Caco-2 (cell line): ENCODE measurements around the gene FBXW4. TPM values are rescaled to one million over a fixed set of nuclear protein-coding genes. Genes with fewer than 3 reads are reported as not detected.

Experiments used
- BruUV-seq: library from RNA; stranded (reverse); fragments of 400-500 nt; replicated peaks from 2 replicates; lab custom pipeline; 2021; lab: Mats Ljungman, UMichigan
- CTCF ChIA-PET: fragments of 300-600 bp; sonication (Branson Sonifier 250); formaldehyde crosslinking; loops from one replicate; lab custom pipeline; 2022; ENCODE audit warnings: antibody characterized with exemption; lab: Charles Lee
- POLR2A ChIA-PET: fragments of 300-600 bp; sonication (Branson Sonifier 250); formaldehyde crosslinking; loops from one replicate; lab custom pipeline; 2022; ENCODE audit warnings: antibody characterized with exemption; lab: Charles Lee
- DNase-seq, 2 experiments: peaks; one replicate each; pipeline versions ENCODE4 v3.0.0 to v3.0.0-alpha.2; 2020 to 2022
- H3K27me3 ChIP-seq: replicated peaks from 2 replicates; pipeline ENCODE4 v1.6.0; 2011; ENCODE audit warnings: low read length; ENCODE audit not compliant: control insufficient read depth, insufficient read depth
- H3K36me3 ChIP-seq: 2 replicates; pipeline ENCODE4 v1.5.1; 2011; ENCODE audit warnings: low read length; ENCODE audit not compliant: control insufficient read depth, insufficient read depth
- H3K4me1 ChIP-seq: fragments of 250-450 bp; sonication (Bioruptor Pico); 2 replicates; pipeline ENCODE4 v1.5.1; 2020; ENCODE audit warnings: mild to moderate bottlenecking
- H3K4me3 ChIP-seq: 2 replicates; pipeline ENCODE4 v1.5.1; 2011; ENCODE audit warnings: low read depth, mild to moderate bottlenecking, control low read depth, low read length
- H3K9me3 ChIP-seq: fragments of 250-450 bp; sonication (Bioruptor Pico); 2 replicates; pipeline ENCODE4 v1.5.1; 2020; ENCODE audit warnings: mild to moderate bottlenecking, moderate library complexity
- H3K27ac Mint-ChIP-seq: one replicate; pipeline ENCODE4 v1.8.0; 2022; ENCODE audit warnings: mixed read lengths; ENCODE audit not compliant: unreplicated experiment
- H3K27me3 Mint-ChIP-seq: one replicate; pipeline ENCODE4 v1.8.0; 2022; ENCODE audit warnings: mixed read lengths; ENCODE audit not compliant: insufficient read depth, unreplicated experiment
- H3K36me3 Mint-ChIP-seq: one replicate; pipeline ENCODE4 v1.8.0; 2022; ENCODE audit warnings: mild to moderate bottlenecking, mixed read lengths; ENCODE audit not compliant: insufficient read depth, unreplicated experiment
- H3K4me1 Mint-ChIP-seq: one replicate; pipeline ENCODE4 v1.8.0; 2022; ENCODE audit warnings: low read depth, mixed read lengths; ENCODE audit not compliant: unreplicated experiment
- H3K4me3 Mint-ChIP-seq: one replicate; pipeline ENCODE4 v1.8.0; 2022; ENCODE audit warnings: mild to moderate bottlenecking, moderate library complexity, mixed read lengths; ENCODE audit not compliant: unreplicated experiment
- H3K9me3 Mint-ChIP-seq: one replicate; pipeline ENCODE4 v1.8.0; 2022; ENCODE audit warnings: mixed read lengths; ENCODE audit not compliant: unreplicated experiment
- intact Hi-C: fragments of 100-400 bp; cut with micrococcal nuclease; formaldehyde crosslinking; loops from one replicate; pipeline ENCODE4 v1.10.0; 2022; ENCODE audit not compliant: unreplicated experiment
- total RNA-seq: library from RNA; stranded (reverse); gene quantifications from 2 replicates; pipeline ENCODE4 v1.2.3, GENCODE V29; 2022
- TF ChIP-seq, protein P1 (sequence below), 2 experiments: fragments of 200-600 bp in 1 of 2; IDR thresholded peaks; 1 replicate in 1 of 2; 2 replicates in 1 of 2; pipeline versions ENCODE4 v1.5.1 to v1.8.0; 2011 to 2022; ENCODE audit warnings: antibody characterized with exemption in 1 of 2, control low read depth in 1 of 2, inconsistent platforms in 1 of 2, low read depth in 1 of 2, low read length in 1 of 2, mild to moderate bottlenecking in 1 of 2, moderate library complexity in 1 of 2; ENCODE audit not compliant: insufficient read depth in 1 of 2, severe bottlenecking in 1 of 2, unreplicated experiment in 1 of 2

FBXW4 gene
- total RNA-seq, 1 experiment from 2014 or later = 44.0 TPM

DNA sequence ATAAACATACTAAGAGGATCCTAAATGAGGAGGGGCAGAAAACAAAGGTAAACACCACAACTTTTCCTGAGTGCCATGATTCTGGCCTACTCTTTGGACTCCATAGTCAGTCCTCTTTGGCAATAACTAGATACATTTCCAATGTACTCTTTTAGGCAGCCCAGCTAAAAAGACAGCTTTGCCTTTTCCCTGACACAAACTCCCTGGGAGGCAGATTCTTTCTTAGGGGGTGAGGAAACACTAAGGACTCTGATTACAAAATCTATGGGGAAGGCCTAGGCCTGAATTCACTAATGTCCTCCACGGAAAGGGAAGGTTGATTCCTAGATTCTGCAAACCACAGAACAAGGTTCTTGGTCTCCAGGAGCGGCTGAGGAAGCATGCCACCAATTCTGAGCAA is 25.8 kb downstream of the FBXW4 start:
- no peaks in the 10 kb centered on the region for H3K36me3 ChIP-seq
- no peak overlapping the region for H3K4me3 ChIP-seq
- no peaks in the 10 kb centered on the region for H3K4me1 ChIP-seq
- H3K4me3 Mint-ChIP-seq = no peak overlapping the region
- TF ChIP-seq, protein P1, sequence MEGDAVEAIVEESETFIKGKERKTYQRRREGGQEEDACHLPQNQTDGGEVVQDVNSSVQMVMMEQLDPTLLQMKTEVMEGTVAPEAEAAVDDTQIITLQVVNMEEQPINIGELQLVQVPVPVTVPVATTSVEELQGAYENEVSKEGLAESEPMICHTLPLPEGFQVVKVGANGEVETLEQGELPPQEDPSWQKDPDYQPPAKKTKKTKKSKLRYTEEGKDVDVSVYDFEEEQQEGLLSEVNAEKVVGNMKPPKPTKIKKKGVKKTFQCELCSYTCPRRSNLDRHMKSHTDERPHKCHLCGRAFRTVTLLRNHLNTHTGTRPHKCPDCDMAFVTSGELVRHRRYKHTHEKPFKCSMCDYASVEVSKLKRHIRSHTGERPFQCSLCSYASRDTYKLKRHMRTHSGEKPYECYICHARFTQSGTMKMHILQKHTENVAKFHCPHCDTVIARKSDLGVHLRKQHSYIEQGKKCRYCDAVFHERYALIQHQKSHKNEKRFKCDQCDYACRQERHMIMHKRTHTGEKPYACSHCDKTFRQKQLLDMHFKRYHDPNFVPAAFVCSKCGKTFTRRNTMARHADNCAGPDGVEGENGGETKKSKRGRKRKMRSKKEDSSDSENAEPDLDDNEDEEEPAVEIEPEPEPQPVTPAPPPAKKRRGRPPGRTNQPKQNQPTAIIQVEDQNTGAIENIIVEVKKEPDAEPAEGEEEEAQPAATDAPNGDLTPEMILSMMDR (IDR thresholded peaks at IDR 0.05; ENCODE audit: insufficient read depth in 1 of 2, low read depth in 1 of 2, low read length in 1 of 2, severe bottlenecking in 1 of 2, unreplicated experiment in 1 of 2) = no peak
- H3K4me1 Mint-ChIP-seq = peaks cover 6% of the 10 kb centered on the region
- H3K27ac Mint-ChIP-seq = no peak overlapping the region
- no peaks in the 10 kb centered on the region for H3K9me3 ChIP-seq
- H3K36me3 Mint-ChIP-seq = no peaks in the 10 kb centered on the region
- no peak for DNase-seq
- CTCF ChIA-PET = no interaction called here
- no peaks in the 10 kb centered on the region for H3K9me3 Mint-ChIP-seq
- no peaks in the 10 kb centered on the region for H3K27me3 Mint-ChIP-seq
- no peaks in the 10 kb centered on the region for H3K27me3 ChIP-seq
- POLR2A ChIA-PET = no interaction called here
- intact Hi-C loops = no loop called here
- no TSS peak for BruUV-seq

- Histone ChIP-seq H3K36me3 (no peaks in the 10 kb centered on the region), H3K9me3 (no peaks in the 10 kb centered on the region), H3K4me3 (no peak overlapping the region), H3K27me3 (no peaks in the 10 kb centered on the region), H3K4me1 (no peaks in the 10 kb centered on the region)
- H3K4me1 Mint-ChIP-seq = peaks cover 6% of the 10 kb centered on the region
- intact Hi-C loops = no loop called here
- no peaks in the 10 kb centered on the region for H3K9me3 Mint-ChIP-seq
- POLR2A ChIA-PET = no interaction called here
- no peaks in the 10 kb centered on the region for H3K36me3 Mint-ChIP-seq
- DNase-seq = no peak
- H3K27me3 Mint-ChIP-seq = no peaks in the 10 kb centered on the region
- BruUV-seq = no TSS peak
- TF ChIP-seq, protein P1 (IDR thresholded peaks at IDR 0.05; ENCODE audit: insufficient read depth in 1 of 2, low read depth in 1 of 2, low read length in 1 of 2, severe bottlenecking in 1 of 2, unreplicated experiment in 1 of 2) = no peak
- no peak overlapping the region for H3K27ac Mint-ChIP-seq
- CTCF ChIA-PET = no interaction called here
- no peak overlapping the region for H3K4me3 Mint-ChIP-seq
These were observed 26.4 kb downstream of the FBXW4 start for GRCh38 chr10:101668566-101668965.

- ChIA-PET CTCF (no interaction called here), POLR2A (no interaction called here)
- H3K27me3 ChIP-seq = no peaks in the 10 kb centered on the region
- TF ChIP-seq, protein P1 (IDR thresholded peaks at IDR 0.05; ENCODE audit: insufficient read depth in 1 of 2, low read depth in 1 of 2, low read length in 1 of 2, severe bottlenecking in 1 of 2, unreplicated experiment in 1 of 2) = no peak
- peaks cover 6% of the 10 kb centered on the region for H3K4me1 Mint-ChIP-seq
- H3K9me3 ChIP-seq = no peaks in the 10 kb centered on the region
- no peak overlapping the region for H3K4me3 Mint-ChIP-seq
- H3K9me3 Mint-ChIP-seq = no peaks in the 10 kb centered on the region
- intact Hi-C loops = no loop called here
- H3K4me3 ChIP-seq = no peak overlapping the region
- H3K36me3 ChIP-seq = no peaks in the 10 kb centered on the region
- no peaks in the 10 kb centered on the region for H3K27me3 Mint-ChIP-seq
- no peak overlapping the region for H3K27ac Mint-ChIP-seq
- H3K4me1 ChIP-seq = no peaks in the 10 kb centered on the region
- H3K36me3 Mint-ChIP-seq = no peaks in the 10 kb centered on the region
- DNase-seq = no peak
- no TSS peak for BruUV-seq
These were observed 28.9 kb downstream of the FBXW4 start for GRCh38 chr10:101666083-101666482.
